SK-N-MC (cell line): ENCODE results near the gene INHBC.

Experiments
- EZH2 ChIP-seq: fragments of 200-600 bp; sonication (generic); IDR thresholded peaks from one replicate; pipeline ENCODE4 v1.6.1; 2017; ENCODE audit warnings: antibody characterized with exemption
- POLR2AphosphoS5 ChIP-seq: IDR thresholded peaks from 2 replicates; pipeline ENCODE4 v1.6.1; 2012; ENCODE audit warnings: mild to moderate bottlenecking, low read depth, low read length, borderline replicate concordance

DNA sequence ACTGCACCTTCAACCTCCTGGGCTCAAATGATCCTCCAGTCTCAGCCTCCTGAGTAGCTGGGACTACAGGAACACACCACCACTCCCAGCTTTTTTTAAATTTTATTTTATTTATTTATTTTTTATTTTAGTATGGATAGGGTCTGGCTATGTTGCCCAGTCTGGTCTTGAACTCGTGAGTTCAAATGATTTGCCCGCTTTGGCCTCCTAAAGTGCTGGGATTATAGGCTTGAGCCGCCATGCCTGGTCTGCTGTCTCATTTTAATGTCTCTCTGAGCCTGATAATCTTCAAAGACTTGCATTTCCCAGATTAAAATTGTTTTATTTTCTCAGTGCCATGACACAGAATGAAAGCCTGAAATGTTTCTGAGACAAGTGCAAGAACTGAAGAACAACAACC, 1.2 kb upstream of the INHBC start:
- TF ChIP-seq EZH2 (no peak), POLR2AphosphoS5 (no peak)
